Central memory CD8-positive, alpha-beta T cell (primary cell): ENCODE measurements around the gene HEPHL1.
"Not testable (repeated sequence)": the region's sequence is repeated elsewhere in the genome, so short reads cannot be mapped to it uniquely, and the experiment has no call there.

Experiments used
- ATAC-seq: fragments of 150-1000 bp; cut with Tn5 transposase; replicated peaks from 2 replicates; pipeline ENCODE4 v1.10.0; 2022; ENCODE audit warnings: mild to moderate bottlenecking, moderate FRiP score, moderate number of reproducible peaks; ENCODE audit not compliant: poor library complexity, severe bottlenecking; ENCODE audit errors: extremely low read depth
- DNase-seq, 2 donors: peaks; one replicate each; pipeline ENCODE4 v3.0.0; 2021; ENCODE audit warnings: low spot score in 2 of 2
- H3K27ac Mint-ChIP-seq: one replicate; pipeline ENCODE4 v1.8.0; 2022; ENCODE audit warnings: low read depth, mild to moderate bottlenecking, moderate library complexity, mixed read lengths
- H3K27me3 Mint-ChIP-seq: one replicate; pipeline ENCODE4 v1.8.0; 2022; ENCODE audit warnings: mixed read lengths
- H3K36me3 Mint-ChIP-seq: one replicate; pipeline ENCODE4 v1.8.0; 2022; ENCODE audit warnings: mild to moderate bottlenecking, moderate library complexity, mixed read lengths; ENCODE audit not compliant: insufficient read depth
- H3K4me1 Mint-ChIP-seq: one replicate; pipeline ENCODE4 v1.8.0; 2022; ENCODE audit warnings: mixed read lengths
- H3K4me3 Mint-ChIP-seq: one replicate; pipeline ENCODE4 v1.8.0; 2022; ENCODE audit warnings: mild to moderate bottlenecking, moderate library complexity, mixed read lengths
- H3K9me3 Mint-ChIP-seq: one replicate; pipeline ENCODE4 v1.8.0; 2022; ENCODE audit warnings: mixed read lengths

HEPHL1 gene

DNA sequence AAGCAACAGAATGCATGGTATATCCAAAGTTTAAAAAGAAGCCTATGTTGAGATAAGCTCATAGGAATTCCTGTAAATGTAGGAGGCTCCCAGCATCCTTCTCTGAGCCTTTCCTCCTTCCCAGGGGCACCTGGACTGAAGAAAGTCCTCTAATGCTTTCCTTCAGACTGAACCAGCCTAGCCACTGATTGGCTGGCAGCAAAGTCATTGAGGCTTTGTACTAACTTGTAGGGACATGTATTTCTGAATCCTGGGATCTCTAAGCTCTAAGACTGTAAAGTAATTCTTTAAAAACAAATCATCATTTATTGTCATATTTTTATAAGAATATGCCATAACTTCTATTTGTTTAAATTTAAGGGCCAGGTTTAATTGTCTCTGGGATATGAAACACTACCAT is 83.6 kb downstream of the HEPHL1 start:
- H3K4me3 Mint-ChIP-seq: no peak overlapping the region
- no peak overlapping the region for H3K27ac Mint-ChIP-seq
- peaks cover 29% of the 10 kb centered on the region for H3K27me3 Mint-ChIP-seq
- DNase-seq (no peak), ATAC-seq (no peak)
- H3K36me3 Mint-ChIP-seq: peaks cover 2% of the 10 kb centered on the region
- H3K4me1 Mint-ChIP-seq: no peaks in the 10 kb centered on the region
- peaks cover 6% of the 10 kb centered on the region for H3K9me3 Mint-ChIP-seq

DNA sequence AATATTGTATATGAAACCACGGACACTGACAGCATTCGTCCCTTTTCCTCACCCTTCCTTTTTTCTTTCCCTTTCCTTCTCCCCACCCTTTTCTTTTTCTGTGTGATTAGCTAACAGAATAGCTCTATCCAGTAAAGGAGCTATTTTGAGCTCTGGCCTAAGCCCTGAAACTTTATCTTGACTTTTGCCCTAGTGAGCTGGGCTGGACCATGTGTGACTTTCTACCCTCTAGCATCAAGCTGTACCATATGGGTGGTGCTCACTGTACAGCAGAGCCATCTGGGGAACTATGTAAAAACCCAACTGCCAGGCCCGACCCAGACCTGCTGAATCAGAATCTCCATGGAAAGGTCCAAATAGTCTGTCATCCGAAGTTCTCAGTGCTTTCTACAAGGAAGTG is 85.6 kb downstream of the HEPHL1 start:
- ATAC-seq: no peak
- H3K4me1 Mint-ChIP-seq: no peaks in the 10 kb centered on the region
- H3K9me3 Mint-ChIP-seq: peaks cover 6% of the 10 kb centered on the region
- peaks cover 33% of the 10 kb centered on the region for H3K27me3 Mint-ChIP-seq
- no peak for DNase-seq
- no peak overlapping the region for H3K27ac Mint-ChIP-seq
- H3K36me3 Mint-ChIP-seq: peaks cover 2% of the 10 kb centered on the region
- H3K4me3 Mint-ChIP-seq: no peak overlapping the region

DNA sequence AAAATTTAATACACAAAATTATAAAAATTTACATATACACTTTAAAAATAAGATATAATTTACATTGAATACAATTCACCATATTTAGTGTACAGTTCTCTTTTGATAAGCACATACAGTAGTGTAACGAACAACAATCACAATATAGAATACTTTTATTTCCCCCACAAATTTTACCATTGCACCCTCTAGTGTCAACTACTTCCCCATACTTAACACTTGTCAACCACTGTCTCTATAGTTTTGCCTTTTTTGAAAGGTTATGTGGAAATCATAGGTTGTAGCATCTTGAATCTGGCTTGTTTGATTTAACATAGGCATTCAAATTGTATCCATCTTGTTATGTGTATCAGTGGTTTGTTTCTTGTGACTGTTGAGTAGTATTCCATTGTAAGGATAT is 86.2 kb downstream of the HEPHL1 start:
- H3K4me1 Mint-ChIP-seq: no peaks in the 10 kb centered on the region
- peaks cover 2% of the 10 kb centered on the region for H3K36me3 Mint-ChIP-seq
- peaks cover 6% of the 10 kb centered on the region for H3K9me3 Mint-ChIP-seq
- H3K4me3 Mint-ChIP-seq: no peak overlapping the region
- peaks cover 28% of the 10 kb centered on the region for H3K27me3 Mint-ChIP-seq
- ATAC-seq (no peak), DNase-seq (no peak)
- no peak overlapping the region for H3K27ac Mint-ChIP-seq

DNA sequence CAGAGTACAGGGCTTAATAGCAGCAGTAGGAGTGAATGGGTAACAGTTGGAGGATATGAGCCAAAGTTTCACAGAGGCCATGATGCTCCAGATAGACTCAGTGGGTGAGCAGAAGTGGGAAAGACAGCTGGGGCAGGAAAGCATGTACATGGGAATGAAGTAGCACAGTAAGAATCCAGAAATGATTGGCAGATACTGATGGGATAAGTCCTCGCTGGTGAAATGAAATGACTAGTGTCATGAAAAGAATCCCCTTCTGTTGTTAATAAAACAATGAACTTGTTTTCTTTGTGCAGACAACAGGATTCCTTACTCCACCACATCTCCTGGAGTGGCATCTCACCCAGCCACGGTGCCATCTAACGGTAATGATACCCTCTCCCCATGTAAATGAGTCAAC is 90.1 kb downstream of the HEPHL1 start:
- Mint-ChIP-seq H3K27ac (no peak overlapping the region), H3K36me3 (no peaks in the 10 kb centered on the region), H3K9me3 (no peaks in the 10 kb centered on the region), H3K27me3 (peaks cover 34% of the 10 kb centered on the region), H3K4me1 (no peaks in the 10 kb centered on the region), H3K4me3 (no peak overlapping the region)
- ATAC-seq (no peak), DNase-seq (no peak)

DNA sequence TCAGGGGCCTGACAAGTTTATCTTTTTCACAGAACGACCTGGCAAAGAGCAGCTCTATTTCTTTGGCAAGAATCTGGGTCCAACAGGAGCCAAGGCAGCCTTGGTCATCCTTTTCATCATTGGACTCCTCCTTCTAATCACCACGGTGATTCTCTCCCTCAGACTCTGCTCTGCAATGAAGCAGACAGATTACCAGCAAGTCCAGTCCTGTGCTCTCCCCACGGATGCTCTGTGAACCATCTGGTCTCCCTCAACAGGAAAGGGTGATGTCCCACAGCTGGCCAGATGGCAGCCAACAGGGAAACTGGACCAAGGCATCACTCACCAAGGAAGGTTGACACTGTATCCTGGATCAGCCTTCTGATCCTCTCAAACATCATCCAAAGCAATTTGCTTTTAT is 90.5 kb downstream of the HEPHL1 start:
- Mint-ChIP-seq H3K4me1 (no peaks in the 10 kb centered on the region), H3K27ac (no peak overlapping the region), H3K4me3 (no peak overlapping the region), H3K36me3 (no peaks in the 10 kb centered on the region), H3K27me3 (peaks cover 36% of the 10 kb centered on the region), H3K9me3 (no peaks in the 10 kb centered on the region)
- ATAC-seq: no peak
- no peak for DNase-seq

DNA sequence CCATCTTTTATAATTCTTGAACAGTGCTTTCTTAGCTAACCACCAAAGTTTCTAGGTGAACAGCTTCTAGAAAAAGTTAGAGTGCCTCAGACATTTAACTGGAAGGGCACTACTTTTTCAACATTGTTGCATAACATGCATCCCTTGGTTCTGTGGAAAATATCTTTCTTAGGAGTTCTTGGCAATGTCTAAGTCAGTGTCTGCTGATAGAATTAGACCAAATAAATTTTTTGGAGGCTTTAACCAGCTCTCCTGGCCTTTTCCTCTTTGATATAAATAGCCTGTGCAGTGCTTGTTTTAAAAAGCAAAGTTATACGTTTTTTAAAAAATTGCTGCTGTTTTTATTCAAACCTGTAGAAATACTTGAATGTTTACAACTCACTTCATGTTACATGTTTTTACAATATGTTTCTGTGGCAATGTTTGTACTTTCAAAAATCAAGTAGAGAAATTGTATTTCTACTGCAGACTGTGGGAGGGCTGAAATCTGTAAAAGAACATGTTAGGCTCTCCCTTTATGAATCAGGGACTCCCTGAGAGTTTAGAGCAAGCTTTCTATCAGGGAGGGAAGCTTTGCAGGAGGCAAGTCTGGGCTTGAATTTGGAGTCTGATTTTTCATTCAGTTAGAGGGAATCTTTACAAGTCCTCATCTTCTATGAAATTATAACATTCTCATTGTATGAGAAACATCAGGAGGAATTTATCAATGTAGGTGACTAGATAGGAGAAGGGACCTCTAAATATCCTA is 91.2 kb downstream of the HEPHL1 start:
- peaks cover 36% of the 10 kb centered on the region for H3K27me3 Mint-ChIP-seq
- no peak for DNase-seq
- H3K4me3 Mint-ChIP-seq: no peak overlapping the region
- H3K36me3 Mint-ChIP-seq: no peaks in the 10 kb centered on the region
- no peak for ATAC-seq
- no peaks in the 10 kb centered on the region for H3K4me1 Mint-ChIP-seq
- no peak overlapping the region for H3K27ac Mint-ChIP-seq
- H3K9me3 Mint-ChIP-seq: no peaks in the 10 kb centered on the region

DNA sequence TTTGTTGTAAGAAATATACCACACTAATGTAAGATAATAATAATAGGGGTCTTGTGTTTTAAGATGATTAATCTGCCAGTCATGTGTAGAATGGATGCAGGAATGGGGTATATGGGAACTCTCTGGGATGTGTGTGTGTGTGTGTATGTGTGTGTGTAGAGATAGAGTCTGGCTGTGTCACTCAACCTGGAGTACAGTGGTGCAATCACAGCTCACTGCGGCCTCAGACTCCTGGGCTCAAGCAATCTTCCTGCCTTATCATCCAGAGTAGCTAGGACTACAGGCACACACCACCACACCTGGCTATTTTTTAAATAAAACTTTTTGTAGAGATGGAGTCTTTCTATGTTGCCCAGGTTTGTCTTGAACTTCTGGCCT is 96.0 kb downstream of the HEPHL1 start:
- H3K27ac Mint-ChIP-seq: no peak overlapping the region
- H3K36me3 Mint-ChIP-seq: no peaks in the 10 kb centered on the region
- H3K9me3 Mint-ChIP-seq: no peaks in the 10 kb centered on the region
- no peaks in the 10 kb centered on the region for H3K4me1 Mint-ChIP-seq
- H3K4me3 Mint-ChIP-seq: no peak overlapping the region
- ATAC-seq: no peak
- no peak for DNase-seq
- H3K27me3 Mint-ChIP-seq: peaks cover 32% of the 10 kb centered on the region

DNA sequence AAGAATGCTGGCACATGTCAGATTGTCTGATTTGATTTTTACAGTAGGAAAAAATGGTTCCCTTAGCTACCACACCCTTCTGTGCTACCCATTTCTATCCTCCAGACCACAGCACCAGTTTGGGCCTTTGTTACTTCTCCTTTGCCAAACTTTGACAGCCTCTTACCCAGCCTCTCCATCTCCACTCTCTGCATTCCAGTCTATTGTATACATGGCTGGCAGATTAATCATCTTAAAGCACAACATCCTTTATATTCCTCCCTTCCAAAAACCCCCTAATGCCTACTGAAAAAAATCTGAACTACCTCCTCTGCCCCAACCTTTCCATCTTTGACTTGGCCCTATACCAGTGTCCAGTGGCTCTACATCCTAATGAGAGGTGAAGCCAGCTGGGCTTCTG is 96.7 kb downstream of the HEPHL1 start:
- Mint-ChIP-seq H3K27ac (no peak overlapping the region), H3K4me1 (no peaks in the 10 kb centered on the region), H3K36me3 (no peaks in the 10 kb centered on the region), H3K27me3 (peaks cover 32% of the 10 kb centered on the region), H3K9me3 (no peaks in the 10 kb centered on the region), H3K4me3 (no peak overlapping the region)
- ATAC-seq: no peak
- no peak for DNase-seq

DNA sequence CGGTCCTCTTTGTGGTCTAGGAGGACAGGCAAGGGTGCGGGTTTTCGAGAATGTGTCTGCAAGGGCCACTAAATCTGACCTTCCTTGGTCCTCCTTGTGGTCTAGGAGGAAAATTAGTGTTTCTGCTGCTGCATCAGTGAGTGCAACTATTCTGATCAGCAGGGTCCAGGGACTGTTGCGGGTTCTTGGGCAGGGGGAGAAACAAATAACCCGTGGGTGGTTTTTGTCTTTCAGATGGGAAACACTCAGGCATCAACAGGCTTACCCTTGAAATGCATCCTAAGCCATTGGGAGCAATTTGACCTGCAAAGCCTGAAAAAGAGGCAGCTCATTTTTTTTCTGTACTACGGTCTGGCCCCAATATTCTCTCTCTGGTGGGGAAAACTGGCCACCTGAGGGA is 98.5 kb downstream of the HEPHL1 start:
- peaks cover 27% of the 10 kb centered on the region for H3K27me3 Mint-ChIP-seq
- H3K36me3 Mint-ChIP-seq, DNase-seq, H3K9me3 Mint-ChIP-seq, ATAC-seq, H3K27ac Mint-ChIP-seq, H3K4me3 Mint-ChIP-seq, H3K4me1 Mint-ChIP-seq: not testable (repeated sequence)

DNA sequence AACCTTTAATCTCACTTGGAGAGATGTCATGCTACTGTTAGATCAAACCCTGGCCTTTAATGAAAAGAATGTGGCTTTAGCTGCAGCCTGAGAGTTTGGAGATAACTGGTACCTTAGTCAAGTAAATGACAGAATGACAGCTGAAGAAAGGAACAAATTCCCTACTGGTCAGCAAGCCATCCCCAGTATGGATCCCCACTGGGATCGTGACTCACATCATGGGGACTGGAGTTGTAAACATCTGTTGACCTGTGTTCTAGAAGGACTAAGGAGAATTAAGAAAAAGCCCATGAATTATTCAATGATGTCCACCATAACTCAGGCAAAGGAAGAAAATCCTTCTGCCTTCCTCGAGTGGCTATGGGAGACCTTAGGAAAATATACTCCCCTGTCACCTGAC is 99.4 kb downstream of the HEPHL1 start:
- H3K36me3 Mint-ChIP-seq, ATAC-seq, H3K4me3 Mint-ChIP-seq: not testable (repeated sequence)

DNA sequence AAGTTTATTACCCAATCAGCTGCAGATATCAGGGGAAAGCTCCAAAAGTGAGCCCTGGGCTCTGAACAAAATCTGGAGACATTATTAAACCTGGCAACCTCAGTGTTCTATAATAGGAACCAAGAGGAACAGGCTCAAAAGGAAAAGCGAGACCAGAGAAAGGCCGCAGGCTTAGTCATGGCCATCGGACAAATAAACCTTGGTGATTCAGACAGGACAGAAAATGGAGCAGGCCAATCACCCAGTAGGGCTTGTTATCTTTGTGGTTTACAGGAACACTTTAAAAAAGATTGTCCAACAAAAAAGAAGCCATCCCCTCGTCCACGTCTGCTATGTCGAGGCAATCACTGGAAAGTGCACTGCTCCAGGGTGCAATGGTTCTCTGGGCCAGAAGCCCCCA is 99.8 kb downstream of the HEPHL1 start:
- H3K4me3 Mint-ChIP-seq: no peak overlapping the region
- peaks cover 2% of the 10 kb centered on the region for H3K36me3 Mint-ChIP-seq
- peaks cover 14% of the 10 kb centered on the region for H3K27me3 Mint-ChIP-seq
- DNase-seq: no peak
- no peak for ATAC-seq
- H3K27ac Mint-ChIP-seq: no peak overlapping the region
- H3K9me3 Mint-ChIP-seq: no peaks in the 10 kb centered on the region
- H3K4me1 Mint-ChIP-seq: no peaks in the 10 kb centered on the region

More for the DNA sequence above, 99.4 kb downstream of the HEPHL1 start:
- DNase-seq, H3K9me3 Mint-ChIP-seq, H3K4me1 Mint-ChIP-seq, H3K27ac Mint-ChIP-seq: not testable (repeated sequence)
- H3K27me3 Mint-ChIP-seq: peaks cover 18% of the 10 kb centered on the region

DNA sequence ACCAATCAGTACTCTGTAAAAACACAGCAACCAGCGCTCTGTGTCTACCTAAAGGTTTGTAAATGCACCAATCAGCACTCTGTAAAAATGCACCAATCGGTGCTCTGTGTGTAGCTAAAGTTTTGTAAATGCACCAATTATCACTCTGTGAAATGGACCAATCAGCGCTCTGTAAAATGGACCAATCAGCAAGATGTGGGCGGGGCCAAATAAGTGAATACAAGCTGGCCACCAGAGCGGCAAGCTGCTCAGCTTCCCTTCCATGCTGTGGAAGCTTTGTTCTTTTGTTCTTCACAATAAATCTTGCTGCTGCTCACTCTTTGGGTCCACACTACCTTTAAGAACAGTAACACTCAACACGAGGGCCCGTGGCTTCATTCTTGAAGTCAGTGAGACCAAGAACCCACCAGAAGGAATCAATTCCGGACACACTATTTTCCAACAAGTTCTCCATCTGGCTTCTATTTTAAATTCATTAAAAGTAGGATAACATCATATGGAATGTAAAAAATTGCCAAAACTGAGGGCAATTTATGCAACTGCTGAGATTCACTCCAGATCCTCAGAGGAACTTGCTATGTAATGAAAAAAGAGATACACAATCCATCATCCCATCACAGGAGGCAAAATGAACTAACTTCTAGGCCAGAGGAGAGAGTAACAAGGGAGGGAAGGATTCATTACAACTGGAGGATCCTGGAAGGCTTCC is 104.4 kb downstream of the HEPHL1 start:
- no peak overlapping the region for H3K4me3 Mint-ChIP-seq
- peaks cover under 1% of the 10 kb centered on the region for H3K27me3 Mint-ChIP-seq
- peaks cover 18% of the 10 kb centered on the region for H3K4me1 Mint-ChIP-seq
- no peak overlapping the region for H3K27ac Mint-ChIP-seq
- ATAC-seq: no peak
- H3K36me3 Mint-ChIP-seq: peaks cover 11% of the 10 kb centered on the region
- no peaks in the 10 kb centered on the region for H3K9me3 Mint-ChIP-seq
- no peak for DNase-seq

DNA sequence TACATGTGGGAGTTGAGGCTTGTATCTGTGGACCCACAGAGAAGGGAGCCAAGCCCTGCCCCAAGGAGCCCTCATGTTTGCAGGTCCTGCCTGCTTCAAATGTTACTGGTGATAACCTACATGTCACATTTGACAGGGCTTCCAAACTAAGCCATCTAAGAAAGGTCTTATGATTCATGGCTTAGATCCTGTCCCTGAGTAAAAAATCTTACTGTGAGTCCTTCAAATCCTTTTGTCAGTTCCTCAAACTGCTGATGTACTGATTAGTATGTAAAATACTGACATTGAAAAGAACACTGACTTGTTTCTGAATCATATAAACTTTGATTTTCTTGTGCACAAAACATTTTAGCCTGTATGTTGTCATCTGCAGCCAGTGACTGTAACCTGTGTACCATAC is 106.5 kb downstream of the HEPHL1 start:
- Mint-ChIP-seq H3K4me1 (peaks cover 18% of the 10 kb centered on the region), H3K9me3 (no peaks in the 10 kb centered on the region), H3K27ac (no peak overlapping the region), H3K27me3 (no peaks in the 10 kb centered on the region), H3K4me3 (no peak overlapping the region), H3K36me3 (peaks cover 11% of the 10 kb centered on the region)
- DNase-seq (no peak), ATAC-seq (no peak)
